GM13977 (cell line): ENCODE results near the gene IMPACT.

Experiments
- DNase-seq: peaks from one replicate; pipeline ENCODE4 v3.0.0; 2012; ENCODE audit warnings: low spot score
- in situ Hi-C: fragments of 300-500 bp; cut with MboI; formaldehyde crosslinking; loops from one replicate; pipeline ENCODE4 v1.12.0; 2022; ENCODE audit warnings: low sequenced_read_pairs, low pct_unique_long_range_greater_than_20kb, mixed read lengths, inconsistent platforms; ENCODE audit not compliant: unreplicated experiment
- TF ChIP-seq, protein P1 (sequence below): IDR thresholded peaks from 2 replicates; pipeline ENCODE4 v1.5.1; 2012; ENCODE audit warnings: mild to moderate bottlenecking, control low read depth; ENCODE audit not compliant: insufficient read depth; ENCODE audit errors: extremely low read depth, missing control alignments

Gene IMPACT

DNA sequence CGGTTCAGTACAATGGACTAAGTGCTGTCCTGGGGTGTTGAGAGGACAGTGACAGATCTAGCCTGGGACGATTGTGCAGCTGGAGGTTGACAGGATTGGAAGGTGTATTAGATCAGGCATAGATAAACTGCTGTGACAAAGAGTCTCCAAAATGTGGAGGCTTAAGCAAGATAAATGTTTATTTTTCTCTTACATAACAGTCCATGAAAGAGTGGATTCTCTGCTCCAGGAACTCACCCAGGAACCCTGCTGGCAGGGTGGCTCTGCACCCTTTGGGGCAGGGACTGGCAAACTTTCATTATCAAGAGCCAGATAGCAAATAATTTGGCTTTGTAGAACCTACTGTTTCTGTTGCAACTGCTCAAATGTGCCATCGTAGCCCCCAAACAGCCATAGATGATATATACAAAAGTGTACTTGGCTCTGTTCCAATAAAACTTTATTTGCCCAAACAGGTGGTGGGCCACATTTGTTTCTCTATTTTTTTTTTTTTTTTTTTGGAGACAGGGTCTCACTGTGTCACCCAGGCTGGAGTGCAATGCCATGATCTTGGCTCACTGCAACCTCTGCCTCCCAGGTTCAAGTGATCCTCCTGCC is 43.6 kb downstream of the IMPACT start:
- in situ Hi-C loops, result no loop called here
- no peak for DNase-seq
- TF ChIP-seq, protein P1, sequence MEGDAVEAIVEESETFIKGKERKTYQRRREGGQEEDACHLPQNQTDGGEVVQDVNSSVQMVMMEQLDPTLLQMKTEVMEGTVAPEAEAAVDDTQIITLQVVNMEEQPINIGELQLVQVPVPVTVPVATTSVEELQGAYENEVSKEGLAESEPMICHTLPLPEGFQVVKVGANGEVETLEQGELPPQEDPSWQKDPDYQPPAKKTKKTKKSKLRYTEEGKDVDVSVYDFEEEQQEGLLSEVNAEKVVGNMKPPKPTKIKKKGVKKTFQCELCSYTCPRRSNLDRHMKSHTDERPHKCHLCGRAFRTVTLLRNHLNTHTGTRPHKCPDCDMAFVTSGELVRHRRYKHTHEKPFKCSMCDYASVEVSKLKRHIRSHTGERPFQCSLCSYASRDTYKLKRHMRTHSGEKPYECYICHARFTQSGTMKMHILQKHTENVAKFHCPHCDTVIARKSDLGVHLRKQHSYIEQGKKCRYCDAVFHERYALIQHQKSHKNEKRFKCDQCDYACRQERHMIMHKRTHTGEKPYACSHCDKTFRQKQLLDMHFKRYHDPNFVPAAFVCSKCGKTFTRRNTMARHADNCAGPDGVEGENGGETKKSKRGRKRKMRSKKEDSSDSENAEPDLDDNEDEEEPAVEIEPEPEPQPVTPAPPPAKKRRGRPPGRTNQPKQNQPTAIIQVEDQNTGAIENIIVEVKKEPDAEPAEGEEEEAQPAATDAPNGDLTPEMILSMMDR, result no peak

DNA sequence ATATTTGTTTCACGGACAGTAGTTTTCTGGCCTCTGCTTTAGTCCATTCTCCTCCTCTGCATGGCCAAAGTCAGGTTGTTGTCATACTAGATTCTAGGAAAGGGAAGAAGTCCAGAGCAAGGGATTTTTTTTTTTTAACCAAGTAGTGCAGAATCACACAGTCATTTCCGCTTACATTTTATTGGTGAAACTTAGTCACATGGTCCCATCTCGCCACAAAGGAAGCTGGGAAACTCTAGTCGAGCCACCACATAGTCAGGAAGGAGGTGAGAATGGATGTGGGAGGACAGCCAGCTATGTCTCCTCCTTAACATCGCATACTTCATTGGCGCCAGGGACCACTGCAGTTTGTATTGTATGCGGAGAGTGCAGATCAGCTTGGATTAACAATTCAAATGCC is 44.3 kb downstream of the IMPACT start:
- in situ Hi-C loops, result no loop called here
- TF ChIP-seq, protein P1, result no peak
- DNase-seq, result no peak

DNA sequence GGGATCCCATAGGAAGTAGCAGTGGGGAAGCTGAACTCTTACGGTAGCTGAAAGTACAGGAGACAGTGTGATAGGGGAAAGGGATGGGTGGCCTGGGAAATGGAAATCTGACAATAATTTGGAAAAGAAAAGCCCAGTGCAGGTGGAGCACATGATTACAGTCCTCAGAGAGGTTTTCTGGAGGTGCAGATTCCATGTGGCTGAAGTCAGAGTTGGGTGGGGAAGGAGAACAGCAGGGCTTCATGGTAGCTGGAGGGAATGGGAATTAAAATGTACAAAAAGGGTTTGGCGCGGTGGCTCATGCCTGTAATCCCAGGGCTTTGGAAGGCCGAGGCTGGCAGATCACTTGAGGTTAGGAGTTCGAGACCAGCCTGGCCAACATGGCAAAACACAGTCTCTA is 46.1 kb downstream of the IMPACT start:
- no peak for DNase-seq
- in situ Hi-C loops, result no loop called here
- TF ChIP-seq, protein P1, result no peak

DNA sequence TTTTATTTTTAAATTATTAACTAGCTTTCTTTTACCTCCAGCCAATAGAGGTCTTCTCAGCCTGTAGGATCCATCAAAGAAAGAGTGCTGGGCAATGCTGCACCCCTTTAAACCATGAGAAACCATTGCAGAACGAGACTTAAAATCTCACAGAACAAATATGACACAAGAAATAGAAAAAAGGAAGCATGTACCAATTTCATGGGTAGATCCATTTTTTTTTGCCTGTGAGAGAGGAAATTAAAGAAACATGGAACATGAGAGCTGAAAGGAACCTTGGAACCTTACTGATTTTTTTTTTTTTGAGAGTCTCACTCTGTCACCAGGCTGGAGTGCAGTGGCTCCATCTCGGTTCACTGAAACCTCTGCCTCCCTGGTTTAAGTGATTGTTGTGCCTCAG is 47.9 kb downstream of the IMPACT start:
- TF ChIP-seq, protein P1, result no peak
- in situ Hi-C loops, result no loop called here
- DNase-seq, result no peak

DNA sequence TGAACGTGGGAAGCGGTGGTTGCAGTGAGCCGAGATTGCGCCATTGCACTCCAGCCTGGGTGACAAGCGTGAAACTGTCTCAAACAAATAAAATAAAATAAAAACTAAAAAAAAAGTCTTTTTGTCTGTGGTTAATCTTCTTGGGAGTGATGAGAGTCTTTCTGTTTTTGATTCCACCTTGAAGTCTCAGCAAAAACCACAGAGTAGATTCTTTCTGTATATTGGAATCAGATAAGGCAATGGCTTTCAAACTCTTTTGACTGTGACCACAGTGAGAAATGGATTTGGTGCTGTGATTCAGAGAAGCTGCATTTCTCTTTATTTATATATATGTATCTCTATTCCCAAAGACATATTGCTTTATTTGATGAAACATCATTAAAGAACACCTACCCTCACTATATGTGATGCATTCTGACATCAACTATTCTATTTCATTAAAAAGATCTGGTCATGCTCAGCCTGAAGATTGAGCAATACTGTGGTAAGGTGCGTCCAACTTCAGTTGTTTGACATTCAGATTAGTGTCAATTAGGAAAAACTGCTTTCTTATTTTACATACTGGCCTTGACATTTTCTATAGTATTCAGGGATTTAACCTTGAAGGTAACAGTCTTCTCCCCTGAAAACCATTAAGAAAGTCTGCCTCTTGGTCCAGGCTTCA is 49.6 kb downstream of the IMPACT start:
- DNase-seq, result no peak
- TF ChIP-seq, protein P1, result no peak
- in situ Hi-C loops, result no loop called here

DNA sequence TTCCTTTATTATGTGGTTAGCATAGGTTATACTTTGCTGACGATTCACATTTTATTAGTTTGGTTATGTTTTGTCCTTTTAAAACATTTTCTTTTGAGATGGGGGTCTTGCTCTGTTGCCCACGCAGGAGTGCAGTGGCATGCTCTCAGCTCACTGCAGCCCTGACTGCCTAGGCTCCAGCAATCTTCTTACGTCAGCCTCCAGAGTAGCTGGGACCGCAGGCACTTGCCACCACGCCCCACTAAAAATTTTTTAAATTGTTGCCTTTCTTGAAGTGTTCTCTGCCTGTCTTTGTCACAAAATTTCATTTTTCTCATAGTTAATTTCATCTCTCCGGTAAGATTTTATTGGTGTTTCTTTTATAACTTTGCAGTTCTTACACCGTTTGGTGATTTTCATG is 52.9 kb downstream of the IMPACT start:
- no peak for DNase-seq
- TF ChIP-seq, protein P1, result no peak
- in situ Hi-C loops, result no loop called here
